Transverse colon (tissue), 4 donors: Measurements from ENCODE around the gene MBTD1. TPM values are rescaled to one million over a fixed set of nuclear protein-coding genes. Genes with fewer than 3 reads are reported as not detected.
"Not testable (repeated sequence)": the region's sequence is repeated elsewhere in the genome, so short reads cannot be mapped to it uniquely, and the experiment has no call there.

Experiments
- DNase-seq: peaks from one replicate; pipeline ENCODE4 v3.0.0-alpha.2; 2019
- H3K27ac ChIP-seq, 4 donors: fragments of 200-600 bp; sonication (generic); 2 replicates each; pipeline ENCODE4 v1.5.1; 2016 to 2018; ENCODE audit warnings: inconsistent platforms in 4 of 4
- H3K27me3 ChIP-seq: fragments of 200-600 bp; sonication (generic); 2 replicates; pipeline ENCODE4 v1.5.1; 2017; ENCODE audit warnings: inconsistent platforms
- H3K36me3 ChIP-seq, 4 donors: fragments of 200-600 bp; sonication (generic); 2 replicates each; pipeline ENCODE4 v1.5.1; 2017 to 2019; ENCODE audit warnings: inconsistent platforms in 4 of 4
- H3K4me1 ChIP-seq, 4 donors: fragments of 200-600 bp; sonication (generic); 2 replicates each; pipeline ENCODE4 v1.5.1; 2017 to 2020; ENCODE audit warnings: inconsistent platforms in 4 of 4
- H3K4me3 ChIP-seq, 4 donors: fragments of 200-600 bp; sonication (generic); 1 replicate in 1 of 4; 2 replicates in 3 of 4; pipeline versions ENCODE4 v1.5.1 to v1.6.1; 2017 to 2019; ENCODE audit warnings: inconsistent platforms in 4 of 4
- H3K9me3 ChIP-seq, 2 donors: fragments of 200-600 bp; sonication (generic); 2 replicates each; pipeline ENCODE4 v1.5.1; 2017 to 2019; ENCODE audit warnings: inconsistent platforms in 2 of 2
- CTCF ChIP-seq, 5 experiments: fragments of 200-600 bp in 3 of 5; fragments of 450-650 bp in 2 of 5; sonication (generic) in 3 of 5; IDR thresholded peaks; 1 replicate in 2 of 5; 2 replicates in 3 of 5; pipeline ENCODE4 v1.5.1; 2016 to 2017; ENCODE audit warnings: antibody characterized with exemption in 5 of 5, inconsistent platforms in 3 of 5, mild to moderate bottlenecking in 2 of 5, moderate library complexity in 1 of 5
- EP300 ChIP-seq: sonication (generic); formaldehyde crosslinking; IDR thresholded peaks from one replicate; pipeline ENCODE4 v1.6.1; 2017; ENCODE audit warnings: antibody characterized with exemption, low read depth
- POLR2A ChIP-seq: fragments of 450-650 bp; IDR thresholded peaks from one replicate; pipeline ENCODE4 v1.6.1; 2016; ENCODE audit warnings: antibody characterized with exemption, mild to moderate bottlenecking, moderate library complexity
- POLR2AphosphoS5 ChIP-seq, 3 donors: sonication (generic); formaldehyde crosslinking; IDR thresholded peaks; one replicate each; pipeline ENCODE4 v1.6.1; 2016; ENCODE audit warnings: antibody characterized with exemption in 3 of 3
- WGBS, 2 donors: methylation state at CpG; one replicate each; pipeline ENCODE4 v1.1.5; 2018; ENCODE audit warnings: low coverage in 1 of 2; 5-methylcytosine and 5-hydroxymethylcytosine counted together
- in situ Hi-C, 4 donors: fragments of 200-750 bp; cut with MboI; loops; one replicate each; pipeline versions ENCODE4 v1.15.0 to v1.15.1; 2017; ENCODE audit warnings: low sequenced_read_pairs in 3 of 4, low pct_ligation_motif_present in 1 of 4, low pct_unique_long_range_greater_than_20kb in 1 of 4
- intact Hi-C: fragments of 100-400 bp; cut with DNase I; formaldehyde crosslinking; loops from one replicate; pipeline ENCODE4 v1.15.1; 2023; ENCODE audit warnings: low total_unique reads
- total RNA-seq, 4 donors: library from RNA; depleted of rRNA; stranded (reverse); fragments of >200 nt; gene quantifications; one replicate each; pipeline ENCODE4 v1.1.0, GENCODE V29; 2016

The MBTD1 gene
- total RNA-seq, 4 donors from 2014 or later: 3.8 to 28.1 (median 12.3) TPM

GRCh38 chr17:51272812-51273211 is 13.0 kb upstream of the MBTD1 start:
- DNase-seq: no peak
- no peak overlapping the region for H3K27ac ChIP-seq
- intact Hi-C loops: no loop called here
- no peaks in the 10 kb centered on the region for H3K9me3 ChIP-seq
- WGBS, 2 donors: 92 to 100% methylated on average over 1 of the region's 1 CpG
- in situ Hi-C loops: no loop called here
- H3K4me3 ChIP-seq: no peak overlapping the region
- no peak for TF ChIP-seq EP300
- TF ChIP-seq CTCF (IDR thresholded peaks at IDR 0.05): no peak
- TF ChIP-seq POLR2A: no peak
- no peak for TF ChIP-seq POLR2AphosphoS5 (IDR thresholded peaks at IDR 0.05)
- no peaks in the 10 kb centered on the region for H3K4me1 ChIP-seq
- H3K36me3 ChIP-seq: peaks cover 0 to 67% (median 18%) of the 10 kb centered on the region in 4 donors
- no peaks in the 10 kb centered on the region for H3K27me3 ChIP-seq

GRCh38 chr17:51270636-51271035 is 10.8 kb upstream of the MBTD1 start:
- 55 to 64% methylated on average over 1 of the region's 1 CpG for WGBS, 2 donors
- TF ChIP-seq POLR2AphosphoS5 (IDR thresholded peaks at IDR 0.05): no peak
- TF ChIP-seq EP300: no peak
- TF ChIP-seq POLR2A: no peak
- no peak for TF ChIP-seq CTCF (IDR thresholded peaks at IDR 0.05)
- Histone ChIP-seq H3K4me3 (no peak overlapping the region), H3K27ac (no peak overlapping the region), H3K27me3 (no peaks in the 10 kb centered on the region), H3K4me1 (no peaks in the 10 kb centered on the region), H3K36me3 (peaks cover 0 to 60% (median 21%) of the 10 kb centered on the region in 4 donors), H3K9me3 (no peaks in the 10 kb centered on the region)
- in situ Hi-C loops (no loop called here), intact Hi-C loops (no loop called here)
- DNase-seq: no peak

GRCh38 chr17:51269991-51270390 is 10.1 kb upstream of the MBTD1 start:
- Histone ChIP-seq H3K27ac (no peak overlapping the region), H3K4me3 (no peak overlapping the region), H3K9me3 (no peaks in the 10 kb centered on the region), H3K36me3 (peaks cover 0 to 54% (median 22%) of the 10 kb centered on the region in 4 donors), H3K4me1 (no peaks in the 10 kb centered on the region), H3K27me3 (no peaks in the 10 kb centered on the region)
- DNase-seq: no peak
- TF ChIP-seq CTCF (IDR thresholded peaks at IDR 0.05) (no peak), POLR2AphosphoS5 (IDR thresholded peaks at IDR 0.05) (no peak), EP300 (no peak), POLR2A (no peak)
- 91 to 94% methylated on average over 3 to 6 of the region's 6 CpGs for WGBS, 2 donors
- in situ Hi-C loops: no loop called here
- intact Hi-C loops: no loop called here

- peaks cover 0 to 38% (median 18%) of the 10 kb centered on the region in 4 donors for H3K36me3 ChIP-seq
- intact Hi-C loops, in situ Hi-C loops: not testable (repeated sequence)
Observed at GRCh38 chr17:51264466-51264865, 4.6 kb upstream of the MBTD1 start.

GRCh38 chr17:51263006-51263405 is 3.2 kb upstream of the MBTD1 start:
- H3K4me3 ChIP-seq: no peak overlapping the region
- 69 to 80% methylated on average over 2 to 3 of the region's 3 CpGs for WGBS, 2 donors

More at GRCh38 chr17:51264466-51264865, 4.6 kb upstream of the MBTD1 start:
- H3K27ac ChIP-seq, DNase-seq, H3K27me3 ChIP-seq, H3K9me3 ChIP-seq, H3K4me3 ChIP-seq: not testable (repeated sequence)
- WGBS, 2 donors: 98% methylated on average over 4 of the region's 4 CpGs; no CpG with 5 or more reads in 1 of the 2 donors
- H3K4me1 ChIP-seq: peaks cover 0 to 21% (median 10%) of the 10 kb centered on the region in 4 donors

More at GRCh38 chr17:51263006-51263405, 3.2 kb upstream of the MBTD1 start:
- H3K27ac ChIP-seq: no peak overlapping the region
- DNase-seq: no peak
- H3K4me1 ChIP-seq: peaks cover 0 to 33% (median 23%) of the 10 kb centered on the region in 4 donors
- H3K9me3 ChIP-seq: no peaks in the 10 kb centered on the region
- intact Hi-C loops (no loop called here), in situ Hi-C loops (no loop called here)
- TF ChIP-seq POLR2AphosphoS5 (IDR thresholded peaks at IDR 0.05): no peak
- no peak for TF ChIP-seq CTCF (IDR thresholded peaks at IDR 0.05)
- TF ChIP-seq POLR2A: no peak
- H3K27me3 ChIP-seq: no peaks in the 10 kb centered on the region
- peaks cover 0 to 28% (median 14%) of the 10 kb centered on the region in 4 donors for H3K36me3 ChIP-seq
